Measurements from ENCODE around the gene GABBR2.
"Not testable (repeated sequence)": the region's sequence is repeated elsewhere in the genome, so short reads cannot be mapped to it uniquely, and the experiment has no call there.

GABBR2 gene

DNA sequence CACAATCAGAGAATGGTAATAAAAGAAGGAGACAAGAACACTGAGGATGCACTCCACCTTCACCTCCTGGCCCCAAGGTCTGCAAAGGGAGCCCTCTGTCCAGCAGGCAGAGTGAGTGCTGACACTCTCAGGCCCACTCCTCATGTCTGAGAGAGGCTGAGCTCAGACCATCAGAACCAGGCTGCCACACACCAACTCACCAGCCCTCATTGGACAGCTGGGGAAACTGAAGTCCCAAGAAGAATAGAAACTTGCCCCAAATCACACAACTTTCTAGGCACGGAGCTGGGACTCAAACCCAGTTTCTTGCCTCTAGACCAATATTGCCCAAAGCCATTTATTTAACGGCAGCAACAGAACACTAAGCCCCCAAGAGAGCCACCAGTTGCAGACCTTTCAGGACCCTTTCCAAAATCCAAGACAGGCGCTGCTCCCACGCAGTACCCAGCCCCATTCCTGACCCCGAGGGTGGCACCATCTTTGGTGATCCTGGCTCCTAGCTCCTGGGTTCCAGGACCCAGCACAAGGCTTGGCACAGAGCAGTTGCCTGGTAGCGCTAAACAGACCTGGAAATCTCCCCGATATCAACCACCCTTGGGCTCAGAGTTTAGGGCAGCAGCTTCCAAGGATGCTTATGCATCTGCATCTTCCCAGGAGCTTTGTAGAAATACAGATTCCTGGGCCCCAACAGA lies 192.4 kb downstream of the GABBR2 start:
- no peak overlapping the region for H3K4me3 ChIP-seq (replicated peaks; ENCODE audit: low read depth, low read length)
- no peak for DNase-seq (ENCODE audit: low read depth)
- TF ChIP-seq, protein P1, sequence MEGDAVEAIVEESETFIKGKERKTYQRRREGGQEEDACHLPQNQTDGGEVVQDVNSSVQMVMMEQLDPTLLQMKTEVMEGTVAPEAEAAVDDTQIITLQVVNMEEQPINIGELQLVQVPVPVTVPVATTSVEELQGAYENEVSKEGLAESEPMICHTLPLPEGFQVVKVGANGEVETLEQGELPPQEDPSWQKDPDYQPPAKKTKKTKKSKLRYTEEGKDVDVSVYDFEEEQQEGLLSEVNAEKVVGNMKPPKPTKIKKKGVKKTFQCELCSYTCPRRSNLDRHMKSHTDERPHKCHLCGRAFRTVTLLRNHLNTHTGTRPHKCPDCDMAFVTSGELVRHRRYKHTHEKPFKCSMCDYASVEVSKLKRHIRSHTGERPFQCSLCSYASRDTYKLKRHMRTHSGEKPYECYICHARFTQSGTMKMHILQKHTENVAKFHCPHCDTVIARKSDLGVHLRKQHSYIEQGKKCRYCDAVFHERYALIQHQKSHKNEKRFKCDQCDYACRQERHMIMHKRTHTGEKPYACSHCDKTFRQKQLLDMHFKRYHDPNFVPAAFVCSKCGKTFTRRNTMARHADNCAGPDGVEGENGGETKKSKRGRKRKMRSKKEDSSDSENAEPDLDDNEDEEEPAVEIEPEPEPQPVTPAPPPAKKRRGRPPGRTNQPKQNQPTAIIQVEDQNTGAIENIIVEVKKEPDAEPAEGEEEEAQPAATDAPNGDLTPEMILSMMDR (IDR thresholded peaks at IDR 0.05; ENCODE audit: low read length, missing control alignments) = no peak

DNA sequence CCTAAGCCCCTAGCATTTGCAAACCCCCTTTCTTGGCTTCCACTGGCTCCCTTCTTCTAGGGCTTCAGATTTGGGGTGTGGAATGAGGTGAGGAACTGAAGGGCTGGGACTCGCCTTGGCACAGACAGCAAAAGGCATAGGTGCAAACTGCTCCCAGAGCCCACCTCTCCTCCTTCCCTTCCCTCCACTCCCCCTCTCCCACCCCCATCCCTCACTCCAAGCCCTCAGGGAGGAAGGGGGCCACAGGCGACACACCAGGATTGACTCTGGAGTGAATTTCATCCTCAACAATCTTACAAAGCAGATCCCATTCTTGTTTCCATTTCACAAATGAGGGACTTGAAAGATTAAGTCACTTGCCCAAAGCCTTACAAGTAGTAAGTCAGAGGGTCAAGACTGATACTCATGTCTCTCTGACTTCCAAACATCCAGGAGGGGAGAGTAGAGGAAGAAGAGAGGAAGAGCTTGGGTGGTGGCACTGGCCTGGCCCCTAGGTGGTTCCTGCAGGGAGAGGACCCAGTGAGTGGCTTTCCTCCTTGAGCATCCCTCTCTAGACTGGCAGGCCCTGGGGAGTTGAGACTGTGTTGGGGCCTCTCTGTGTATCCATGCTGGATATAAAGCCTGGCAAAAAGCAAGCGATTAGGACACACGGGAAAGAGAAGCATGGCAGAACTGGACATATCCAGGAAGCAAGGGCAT lies 193.1 kb downstream of the GABBR2 start:
- DNase-seq (ENCODE audit: low read depth) = no peak
- no peak overlapping the region for H3K4me3 ChIP-seq (replicated peaks; ENCODE audit: low read depth, low read length)
- TF ChIP-seq, protein P1 (IDR thresholded peaks at IDR 0.05; ENCODE audit: low read length, missing control alignments) = no peak

DNA sequence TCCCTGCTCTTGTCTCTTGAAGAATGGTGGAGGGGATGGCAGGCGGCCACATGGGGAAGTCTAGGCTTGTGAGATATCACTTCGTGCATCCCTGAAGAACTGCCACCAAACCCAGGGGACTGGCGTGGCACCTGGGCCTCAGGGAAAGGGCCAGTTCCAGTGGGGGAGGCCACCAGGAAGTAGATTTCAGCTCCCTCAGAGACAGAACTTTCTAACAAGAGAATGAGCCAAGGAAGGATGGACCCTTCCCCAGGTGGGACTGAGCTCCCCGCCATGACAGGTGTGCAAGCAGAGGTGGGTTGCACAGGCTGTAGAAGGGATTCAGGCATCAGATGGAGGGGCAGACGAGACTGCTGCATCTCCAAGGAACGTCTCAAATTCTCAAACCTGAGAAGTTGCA lies 193.9 kb downstream of the GABBR2 start:
- no peak for DNase-seq (ENCODE audit: low read depth)
- TF ChIP-seq, protein P1 (IDR thresholded peaks at IDR 0.05; ENCODE audit: low read length, missing control alignments) = no peak
- no peak overlapping the region for H3K4me3 ChIP-seq (replicated peaks; ENCODE audit: low read depth, low read length)

- not testable (repeated sequence) for DNase-seq (ENCODE audit: low read depth); H3K4me3 ChIP-seq (replicated peaks; ENCODE audit: low read depth, low read length)
Observed at GRCh38 chr9:98508217-98508919, 200.4 kb downstream of the GABBR2 start.

GRCh38 chr9:98506422-98507054 lies 202.2 kb downstream of the GABBR2 start:
- DNase-seq (ENCODE audit: low read depth) = no peak
- TF ChIP-seq, protein P1 (IDR thresholded peaks at IDR 0.05; ENCODE audit: low read length, missing control alignments) = no peak
- no peak overlapping the region for H3K4me3 ChIP-seq (replicated peaks; ENCODE audit: low read depth, low read length)

DNA sequence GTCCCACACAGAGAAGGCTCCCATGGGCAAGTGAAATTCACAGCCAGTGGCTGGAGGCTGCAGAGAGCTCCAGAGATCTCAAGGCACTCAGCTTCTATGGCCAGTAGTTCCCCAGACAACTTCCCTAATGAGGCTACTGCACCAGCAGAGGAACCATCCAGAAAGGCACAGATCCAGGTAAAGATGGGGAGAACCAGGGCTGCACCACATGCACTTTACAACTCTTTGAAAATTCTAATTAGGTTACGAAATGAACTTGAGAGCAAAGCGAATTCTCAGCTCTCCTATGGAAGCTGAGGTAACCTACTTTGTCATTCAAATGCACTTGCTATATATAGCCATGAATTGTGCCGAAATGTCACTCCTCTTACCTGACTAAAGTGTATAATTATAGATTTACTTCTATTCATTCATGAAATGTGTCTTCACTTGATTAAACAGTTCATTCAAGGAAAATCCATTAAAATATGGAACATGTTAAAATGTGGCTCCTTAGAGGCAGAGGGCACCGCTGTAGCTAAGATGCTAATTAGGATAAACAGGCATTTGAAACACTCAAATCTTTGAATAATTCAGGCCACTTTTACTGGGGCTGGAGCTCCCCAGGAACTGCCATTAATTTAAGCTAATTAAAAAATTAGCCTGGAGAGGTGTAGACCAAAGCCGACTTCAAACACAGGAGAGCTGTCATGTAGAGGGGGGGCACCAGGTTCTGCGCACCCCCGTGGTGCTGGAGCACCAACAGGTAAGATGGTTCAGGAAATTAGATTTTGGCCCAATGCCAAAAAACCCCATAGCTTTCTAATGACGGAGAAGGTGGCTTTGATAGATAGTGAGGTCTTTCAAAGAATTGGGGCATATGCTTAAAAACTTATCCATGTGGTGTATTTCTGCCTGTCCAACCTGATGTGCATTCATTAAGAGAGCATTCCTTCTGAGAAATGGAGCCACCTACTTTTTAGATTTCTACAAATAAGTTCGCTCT lies 204.1 kb downstream of the GABBR2 start:
- no peak for DNase-seq (ENCODE audit: low read depth)
- H3K4me3 ChIP-seq (replicated peaks; ENCODE audit: low read depth, low read length) = no peak overlapping the region
- TF ChIP-seq, protein P1 (IDR thresholded peaks at IDR 0.05; ENCODE audit: low read length, missing control alignments) = no peak

All from fibroblast of pulmonary artery (primary cell).